C4-2B (cell line): ENCODE measurements around the gene MBD3.

Experiments used
- CTCF ChIP-seq: fragments of 450-650 bp; conservative IDR thresholded peaks from 2 replicates; pipeline ENCODE4 v1.5.1; 2017; ENCODE audit warnings: mild to moderate bottlenecking
- ZFX ChIP-seq: fragments of 450-650 bp; IDR thresholded peaks from 2 replicates; pipeline ENCODE4 v1.6.1; 2017

GRCh38 chr19:1574354-1575136, 18.1 kb downstream of the MBD3 start:
- no peak for TF ChIP-seq ZFX
- TF ChIP-seq CTCF: no peak
